T-helper 17 cell (primary cell): ENCODE measurements around the gene RHOF. TPM values are rescaled to one million over a fixed set of nuclear protein-coding genes. Genes with fewer than 3 reads are reported as not detected.

ENCODE experiments used
- ATAC-seq: fragments of 150-1000 bp; cut with Tn5 transposase; 2 replicates; pipeline ENCODE4 v1.10.0; 2021; ENCODE audit warnings: mild to moderate bottlenecking, moderate library complexity
- DNase-seq, 3 donors: peaks; one replicate each; pipeline versions ENCODE4 v3.0.0 to v3.0.0-alpha.2; 2020 to 2021
- H3K9me3 ChIP-seq: one replicate; pipeline ENCODE4 v1.7.0; 2013; ENCODE audit warnings: low read length, mild to moderate bottlenecking; ENCODE audit not compliant: control insufficient read depth, poor library complexity, severe bottlenecking
- H3K27ac Mint-ChIP-seq: one replicate; pipeline ENCODE4 v1.8.0; 2022; ENCODE audit warnings: mild to moderate bottlenecking, moderate library complexity, mixed read lengths
- H3K27me3 Mint-ChIP-seq: one replicate; pipeline ENCODE4 v1.8.0; 2022; ENCODE audit warnings: mixed read lengths
- H3K36me3 Mint-ChIP-seq: one replicate; pipeline ENCODE4 v1.8.0; 2022; ENCODE audit warnings: low read depth, mixed read lengths
- H3K4me1 Mint-ChIP-seq: one replicate; pipeline ENCODE4 v1.8.0; 2022; ENCODE audit warnings: mild to moderate bottlenecking, mixed read lengths
- H3K4me3 Mint-ChIP-seq: one replicate; pipeline ENCODE4 v1.8.0; 2022; ENCODE audit warnings: mild to moderate bottlenecking, moderate library complexity, mixed read lengths
- total RNA-seq, 4 donors: library from RNA in 2 of 4; stranded (reverse) in 2 of 4; gene quantifications; one replicate each; pipeline ENCODE4 v1.2.3 and lab custom pipeline; 2022 to 2026

The RHOF gene
- total RNA-seq, 2 donors from 2014 or later, result 121 to 122 TPM

DNA sequence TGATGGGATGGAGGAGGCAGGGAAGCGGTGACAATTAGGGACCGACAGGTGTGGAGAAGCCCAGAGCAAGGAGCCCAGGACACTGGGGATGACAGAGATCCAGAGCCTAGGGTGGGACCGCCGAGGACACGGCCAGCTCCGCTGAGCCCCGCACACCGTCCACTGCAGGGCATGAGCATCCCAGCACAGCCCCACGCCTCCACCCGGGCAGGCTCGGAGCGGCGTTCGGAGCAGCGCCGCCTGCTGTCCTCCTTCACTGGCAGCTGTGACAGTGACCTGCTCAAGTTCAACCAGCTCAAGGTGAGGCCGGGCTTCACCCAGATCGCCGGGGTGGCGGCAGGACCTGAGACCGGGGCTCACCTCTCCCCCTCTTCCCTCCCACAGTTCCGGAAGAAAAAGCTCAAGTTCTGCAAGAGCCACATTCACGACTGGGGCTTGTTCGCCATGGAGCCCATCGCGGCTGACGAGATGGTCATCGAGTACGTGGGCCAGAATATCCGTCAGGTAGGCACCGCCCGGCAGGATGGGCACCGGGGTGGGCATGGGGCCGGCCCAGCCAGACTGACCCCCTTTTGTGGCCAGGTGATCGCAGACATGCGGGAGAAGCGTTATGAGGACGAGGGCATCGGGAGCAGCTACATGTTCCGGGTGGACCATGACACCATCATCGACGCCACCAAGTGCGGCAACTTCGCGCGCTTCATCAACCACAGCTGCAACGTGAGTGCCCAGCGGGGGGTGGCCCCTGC lies 34.0 kb upstream of the RHOF start:
- ATAC-seq, result no peak
- H3K36me3 Mint-ChIP-seq, result peaks cover 18% of the 10 kb centered on the region

DNA sequence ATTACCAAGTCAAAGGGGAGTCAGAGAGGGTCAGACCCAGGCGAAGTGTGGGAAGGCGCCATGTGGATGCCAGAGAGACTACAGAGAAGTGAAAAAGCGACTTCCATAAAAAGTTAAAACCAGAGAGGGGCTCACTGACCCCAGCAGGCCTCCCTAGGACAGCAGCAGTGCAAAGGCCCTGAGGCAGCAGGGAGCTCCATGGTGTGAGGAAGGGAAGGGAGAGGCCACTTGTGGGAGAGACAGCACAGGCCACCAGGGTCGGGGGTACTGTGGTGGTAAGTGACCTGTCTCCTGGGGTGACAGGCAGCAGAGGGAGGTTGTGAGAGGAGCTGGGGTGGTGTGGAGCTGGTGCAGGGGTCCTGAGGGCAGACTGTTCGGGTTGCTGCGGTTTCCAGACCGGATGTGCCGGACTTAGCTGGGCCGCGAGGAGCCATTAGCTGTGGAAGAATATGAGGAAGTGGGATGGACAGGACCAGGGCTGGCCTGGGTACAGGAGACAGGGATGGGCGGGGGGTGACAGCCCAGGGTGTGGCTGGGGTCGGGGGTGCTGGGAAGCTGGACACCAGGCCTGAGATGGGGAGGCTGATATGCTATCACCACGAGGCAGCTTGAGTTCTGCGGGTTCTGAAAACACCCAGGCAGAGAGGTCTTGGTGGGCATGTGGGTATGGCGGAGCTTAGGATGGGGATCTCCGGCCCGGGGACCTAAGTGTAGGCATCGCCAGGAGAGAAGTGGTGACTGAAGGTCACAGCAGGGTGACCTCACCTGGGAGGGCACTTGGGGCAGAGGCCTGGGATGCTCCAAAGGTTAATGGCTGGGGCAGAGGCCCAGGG lies 33.0 kb upstream of the RHOF start:
- no peaks in the 10 kb centered on the region for H3K9me3 ChIP-seq
- DNase-seq, result no peak
- ATAC-seq, result no peak
- Mint-ChIP-seq H3K4me3 (peak overlapping the region; percentile 36), H3K4me1 (peaks cover 9% of the 10 kb centered on the region), H3K27me3 (no peaks in the 10 kb centered on the region), H3K27ac (no peak overlapping the region), H3K36me3 (peaks cover 18% of the 10 kb centered on the region)

More for the DNA sequence above, 34.0 kb upstream of the RHOF start:
- H3K27ac Mint-ChIP-seq, result no peak overlapping the region
- peaks cover 12% of the 10 kb centered on the region for H3K4me1 Mint-ChIP-seq
- no peaks in the 10 kb centered on the region for H3K27me3 Mint-ChIP-seq
- no peak for DNase-seq
- H3K4me3 Mint-ChIP-seq, result no peak overlapping the region
- H3K9me3 ChIP-seq, result no peaks in the 10 kb centered on the region

DNA sequence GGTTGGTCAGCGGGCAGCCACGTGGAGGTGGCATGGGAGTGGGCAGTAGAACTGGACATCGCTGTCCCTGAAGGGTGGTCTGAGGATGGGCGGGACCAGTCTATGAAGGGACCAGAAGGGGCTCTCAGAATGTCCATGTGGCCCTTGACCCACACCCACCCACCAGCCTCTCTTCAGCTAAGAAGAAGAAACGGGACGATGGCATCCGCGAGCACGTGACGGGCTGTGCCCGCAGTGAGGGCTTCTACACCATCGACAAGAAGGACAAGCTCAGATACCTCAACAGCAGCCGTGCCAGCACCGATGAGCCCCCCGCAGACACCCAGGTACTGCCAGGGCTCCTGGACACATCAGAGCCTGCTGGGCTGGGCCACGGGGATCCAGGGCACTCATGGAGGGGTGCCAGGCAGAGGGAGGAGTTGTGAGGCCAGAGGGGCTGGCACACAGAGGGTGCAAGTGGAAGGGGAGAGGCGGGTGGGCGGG lies 31.6 kb upstream of the RHOF start:
- no peak for ATAC-seq
- no peak overlapping the region for H3K4me3 Mint-ChIP-seq
- peak overlapping the region; percentile 72 for H3K27ac Mint-ChIP-seq
- no peaks in the 10 kb centered on the region for H3K9me3 ChIP-seq
- H3K4me1 Mint-ChIP-seq, result peaks cover 7% of the 10 kb centered on the region
- no peaks in the 10 kb centered on the region for H3K27me3 Mint-ChIP-seq
- peaks cover 14% of the 10 kb centered on the region for H3K36me3 Mint-ChIP-seq
- no peak for DNase-seq

DNA sequence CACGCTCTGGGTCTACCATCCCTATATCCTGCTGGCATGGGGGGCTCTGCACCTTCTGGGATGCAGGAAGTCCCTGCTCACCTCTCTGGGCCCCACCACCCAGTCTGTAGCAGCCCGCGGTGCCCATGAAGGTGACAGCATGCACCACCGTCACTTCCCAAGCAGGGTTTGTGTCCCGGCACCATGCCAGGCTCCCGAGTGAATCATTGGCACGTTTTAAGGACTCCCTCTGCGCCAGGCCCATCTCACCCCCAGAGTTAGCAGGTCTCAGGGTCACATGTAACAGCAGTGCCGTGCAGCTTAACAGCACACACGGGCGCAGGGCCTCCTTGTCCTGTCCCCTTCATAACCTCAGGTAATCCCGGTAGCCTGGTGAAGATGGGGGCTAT lies 30.2 kb upstream of the RHOF start:
- ATAC-seq (no peak), DNase-seq (no peak)
- Mint-ChIP-seq H3K36me3 (peaks cover 14% of the 10 kb centered on the region), H3K27ac (no peak overlapping the region), H3K4me3 (no peak overlapping the region), H3K27me3 (no peaks in the 10 kb centered on the region), H3K4me1 (peaks cover 10% of the 10 kb centered on the region)
- H3K9me3 ChIP-seq, result no peaks in the 10 kb centered on the region

GRCh38 chr12:121823101-121823726 lies 29.7 kb upstream of the RHOF start:
- no peaks in the 10 kb centered on the region for H3K27me3 Mint-ChIP-seq
- peaks cover 9% of the 10 kb centered on the region for H3K4me1 Mint-ChIP-seq
- H3K4me3 Mint-ChIP-seq, result no peak overlapping the region
- H3K27ac Mint-ChIP-seq, result no peak overlapping the region
- DNase-seq, result no peak
- ATAC-seq, result no peak
- peaks cover 13% of the 10 kb centered on the region for H3K36me3 Mint-ChIP-seq
- no peaks in the 10 kb centered on the region for H3K9me3 ChIP-seq

DNA sequence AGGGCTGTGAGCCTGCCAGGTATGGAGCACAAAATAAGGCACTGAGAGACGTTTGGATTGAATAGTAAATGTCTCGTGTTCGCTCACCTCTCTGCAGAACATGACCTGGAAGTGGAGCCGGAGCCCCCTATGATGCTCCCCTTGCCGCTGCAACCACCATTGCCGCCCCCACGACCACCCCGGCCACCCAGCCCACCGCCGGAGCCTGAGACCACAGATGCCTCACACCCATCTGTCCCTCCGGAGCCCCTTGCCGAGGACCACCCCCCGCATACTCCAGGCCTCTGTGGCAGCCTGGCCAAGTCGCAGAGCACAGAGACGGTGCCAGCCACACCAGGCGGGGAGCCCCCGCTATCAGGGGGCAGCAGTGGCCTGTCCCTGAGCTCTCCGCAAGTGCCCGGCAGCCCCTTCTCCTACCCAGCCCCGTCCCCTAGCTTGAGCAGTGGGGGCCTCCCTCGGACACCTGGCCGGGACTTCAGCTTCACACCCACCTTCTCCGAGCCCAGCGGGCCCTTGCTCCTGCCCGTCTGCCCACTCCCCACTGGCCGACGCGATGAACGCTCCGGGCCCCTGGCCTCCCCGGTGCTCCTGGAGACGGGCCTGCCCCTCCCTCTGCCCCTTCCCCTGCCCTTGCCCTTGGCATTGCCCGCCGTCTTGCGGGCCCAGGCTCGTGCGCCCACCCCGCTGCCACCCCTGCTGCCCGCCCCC lies 29.1 kb upstream of the RHOF start:
- Mint-ChIP-seq H3K36me3 (peaks cover 13% of the 10 kb centered on the region), H3K4me3 (no peak overlapping the region), H3K27ac (no peak overlapping the region), H3K27me3 (no peaks in the 10 kb centered on the region), H3K4me1 (peaks cover 9% of the 10 kb centered on the region)
- ATAC-seq (no peak), DNase-seq (no peak)
- no peaks in the 10 kb centered on the region for H3K9me3 ChIP-seq

DNA sequence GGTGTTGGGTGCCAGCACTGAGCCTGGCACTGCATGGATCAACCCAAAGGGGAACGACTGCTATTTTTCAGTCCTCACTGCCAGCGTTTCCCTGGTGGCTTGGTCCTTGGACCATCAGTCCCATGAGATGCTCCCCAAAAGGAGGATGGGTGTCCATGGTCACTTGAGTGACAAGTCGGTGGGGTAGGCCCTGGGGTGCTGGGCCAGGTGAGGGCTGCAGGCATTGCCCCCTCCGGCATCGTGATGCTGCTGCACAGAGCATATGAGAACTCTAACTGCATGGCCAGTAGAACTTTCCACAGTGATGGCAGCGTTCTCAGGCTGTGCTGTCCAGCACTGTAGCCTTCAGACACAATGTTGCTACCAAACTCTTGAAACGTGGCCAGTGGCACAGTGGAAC lies 26.6 kb upstream of the RHOF start:
- peaks cover 3% of the 10 kb centered on the region for H3K36me3 Mint-ChIP-seq
- H3K4me3 Mint-ChIP-seq, result no peak overlapping the region
- ATAC-seq (no peak), DNase-seq (no peak)
- H3K27me3 Mint-ChIP-seq, result no peaks in the 10 kb centered on the region
- H3K9me3 ChIP-seq, result no peaks in the 10 kb centered on the region
- H3K4me1 Mint-ChIP-seq, result peaks cover 10% of the 10 kb centered on the region
- H3K27ac Mint-ChIP-seq, result no peak overlapping the region

- DNase-seq (no peak), ATAC-seq (no peak)
- H3K4me3 Mint-ChIP-seq, result no peak overlapping the region
- peaks cover 10% of the 10 kb centered on the region for H3K4me1 Mint-ChIP-seq
- H3K36me3 Mint-ChIP-seq, result peaks cover 3% of the 10 kb centered on the region
- H3K9me3 ChIP-seq, result no peaks in the 10 kb centered on the region
- H3K27me3 Mint-ChIP-seq, result no peaks in the 10 kb centered on the region
- peak overlapping the region; percentile 53 for H3K27ac Mint-ChIP-seq
These were observed 25.9 kb upstream of the RHOF start for GRCh38 chr12:121819212-121819949.

GRCh38 chr12:121817648-121818043 lies 24.2 kb upstream of the RHOF start:
- no peaks in the 10 kb centered on the region for H3K9me3 ChIP-seq
- Mint-ChIP-seq H3K4me3 (no peak overlapping the region), H3K27ac (no peak overlapping the region), H3K36me3 (peaks cover 3% of the 10 kb centered on the region), H3K27me3 (no peaks in the 10 kb centered on the region), H3K4me1 (peaks cover 20% of the 10 kb centered on the region)
- DNase-seq, result no peak
- ATAC-seq, result no peak

GRCh38 chr12:121816925-121817647 lies 23.6 kb upstream of the RHOF start:
- Mint-ChIP-seq H3K4me3 (no peak overlapping the region), H3K36me3 (peaks cover 3% of the 10 kb centered on the region), H3K27me3 (no peaks in the 10 kb centered on the region), H3K27ac (no peak overlapping the region), H3K4me1 (peaks cover 23% of the 10 kb centered on the region)
- no peaks in the 10 kb centered on the region for H3K9me3 ChIP-seq
- DNase-seq, result no peak
- no peak for ATAC-seq

DNA sequence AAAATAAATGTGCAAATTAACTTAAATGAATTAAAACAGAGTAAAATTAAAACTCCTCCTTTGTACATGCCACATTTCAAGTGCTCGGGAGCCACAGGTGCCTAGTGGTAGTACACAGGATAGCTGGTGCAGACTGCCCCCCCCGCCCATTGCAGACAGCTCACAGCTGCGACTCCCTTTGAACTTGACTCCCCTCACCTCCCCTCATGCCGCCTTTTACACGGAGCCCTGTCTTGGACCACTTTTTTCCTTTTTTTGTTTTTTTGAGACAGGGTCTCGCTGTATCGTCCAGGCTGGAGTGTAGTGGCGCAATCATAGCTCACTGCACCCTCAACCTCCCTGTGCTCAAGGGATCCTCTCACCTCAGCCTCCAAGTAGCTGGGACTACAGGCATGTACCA lies 21.8 kb upstream of the RHOF start:
- Mint-ChIP-seq H3K4me3 (no peak overlapping the region), H3K27ac (no peak overlapping the region), H3K36me3 (peaks cover 3% of the 10 kb centered on the region), H3K27me3 (no peaks in the 10 kb centered on the region), H3K4me1 (peaks cover 33% of the 10 kb centered on the region)
- no peaks in the 10 kb centered on the region for H3K9me3 ChIP-seq
- ATAC-seq (no peak), DNase-seq (no peak)
